ENCODE data around the gene RASGEF1C.

RASGEF1C gene

DNA sequence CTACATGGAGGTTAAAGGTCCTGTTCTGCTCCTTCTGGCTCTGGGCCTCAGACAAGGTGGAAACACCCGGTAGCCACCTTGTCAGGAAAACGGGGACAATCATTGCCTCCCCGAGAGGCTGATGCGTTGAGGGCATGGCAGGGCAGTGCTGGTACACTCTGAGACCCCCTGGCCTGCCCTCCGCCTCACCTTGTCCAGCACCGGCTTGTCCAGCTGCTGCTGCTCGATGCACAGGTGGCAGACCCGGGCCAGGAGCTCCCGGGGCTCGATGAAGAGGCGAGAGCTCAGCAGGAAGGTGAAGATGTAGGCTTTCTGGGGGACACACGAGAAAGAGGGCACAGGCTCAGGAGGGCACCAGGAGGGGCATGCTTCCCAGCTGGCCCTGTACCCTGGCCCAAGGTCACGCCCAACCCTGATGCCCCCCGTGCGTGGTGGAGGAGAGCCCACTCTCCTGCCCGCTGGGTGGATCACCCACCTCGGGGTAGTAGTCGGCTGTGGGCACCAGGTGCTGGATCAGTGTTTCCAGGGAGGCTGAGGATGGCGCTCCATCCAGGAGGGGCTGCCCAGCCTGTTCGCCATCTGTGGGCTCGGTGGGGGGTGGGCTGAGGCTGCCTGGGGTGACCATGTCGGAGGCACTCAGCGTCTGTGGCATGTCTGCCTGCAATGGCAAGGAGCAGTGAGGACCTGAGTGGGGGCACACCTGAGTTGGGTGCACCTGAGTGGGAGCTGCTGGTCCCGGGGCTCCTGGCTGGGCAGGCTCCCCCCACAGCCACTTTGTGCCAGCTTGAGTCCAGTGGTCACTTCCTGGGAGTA is 71.4 kb downstream of the RASGEF1C start:
- TF ChIP-seq CTCF (conservative IDR thresholded peaks at IDR 0.05; ENCODE audit: low read depth, low read length), result no peak
- Histone ChIP-seq H3K36me3 (ENCODE audit: insufficient read depth) (no peaks in the 10 kb centered on the region), H3K27ac (no peak overlapping the region), H3K4me2 (no peak overlapping the region), H3K4me1 (ENCODE audit: low read depth, poor library complexity, severe bottlenecking) (no peaks in the 10 kb centered on the region), H3K9ac (no peak overlapping the region), H3K27me3 (ENCODE audit: insufficient read depth, low read depth) (no peaks in the 10 kb centered on the region), H3K4me3 (IDR thresholded peaks at IDR 0.05; ENCODE audit: insufficient read depth, low read depth, low read length) (no peak overlapping the region), H4K20me1 (ENCODE audit: insufficient read depth) (no peaks in the 10 kb centered on the region), H3K79me2 (ENCODE audit: insufficient read depth, low read depth) (no peaks in the 10 kb centered on the region), H2AFZ (ENCODE audit: low read depth) (no peak overlapping the region)

DNA sequence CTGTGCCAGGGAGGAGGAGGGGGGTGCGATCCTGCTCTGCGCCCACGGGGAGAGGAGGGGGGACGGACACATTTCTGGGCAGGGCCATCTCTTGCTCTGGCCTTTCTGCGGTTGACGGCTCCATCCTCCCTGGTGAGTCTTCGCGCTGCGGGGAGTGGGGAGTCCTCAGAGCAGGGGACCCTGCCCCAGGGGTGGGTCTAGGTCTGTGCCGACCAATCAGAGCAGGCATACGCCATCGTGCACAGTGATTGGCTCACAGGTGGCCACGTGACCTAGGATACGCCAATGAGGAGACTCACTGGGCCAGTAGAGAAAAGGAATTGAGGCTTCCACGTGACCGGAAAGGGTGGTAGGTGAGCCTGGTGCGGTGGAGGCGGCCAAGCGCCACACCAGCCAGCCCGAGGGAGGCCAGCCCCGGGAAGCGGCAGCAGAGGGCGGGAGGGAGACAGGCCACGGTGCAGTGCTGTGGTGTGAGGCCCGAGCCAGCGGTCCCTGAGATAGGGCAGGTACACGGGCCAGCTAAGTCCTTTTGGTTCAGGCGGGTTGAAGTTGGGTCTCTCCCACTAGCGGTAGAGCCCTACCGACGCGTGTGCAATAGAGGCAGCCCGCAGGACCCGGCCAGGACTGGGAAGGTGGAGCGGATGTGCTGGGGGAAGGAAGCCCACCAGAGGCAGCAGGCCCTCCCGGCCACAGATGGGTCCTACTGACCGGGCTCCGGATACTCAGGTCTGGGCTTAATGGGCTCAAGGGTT is 72.2 kb downstream of the RASGEF1C start:
- Histone ChIP-seq H3K4me2 (no peak overlapping the region), H3K4me3 (IDR thresholded peaks at IDR 0.05; ENCODE audit: insufficient read depth, low read depth, low read length) (no peak overlapping the region), H3K36me3 (ENCODE audit: insufficient read depth) (no peaks in the 10 kb centered on the region), H3K4me1 (ENCODE audit: low read depth, poor library complexity, severe bottlenecking) (no peaks in the 10 kb centered on the region), H4K20me1 (ENCODE audit: insufficient read depth) (no peaks in the 10 kb centered on the region), H3K27me3 (ENCODE audit: insufficient read depth, low read depth) (no peaks in the 10 kb centered on the region), H2AFZ (ENCODE audit: low read depth) (no peak overlapping the region), H3K27ac (no peak overlapping the region), H3K9ac (no peak overlapping the region), H3K79me2 (ENCODE audit: insufficient read depth, low read depth) (no peaks in the 10 kb centered on the region)
- TF ChIP-seq CTCF (conservative IDR thresholded peaks at IDR 0.05; ENCODE audit: low read depth, low read length), result no peak

DNA sequence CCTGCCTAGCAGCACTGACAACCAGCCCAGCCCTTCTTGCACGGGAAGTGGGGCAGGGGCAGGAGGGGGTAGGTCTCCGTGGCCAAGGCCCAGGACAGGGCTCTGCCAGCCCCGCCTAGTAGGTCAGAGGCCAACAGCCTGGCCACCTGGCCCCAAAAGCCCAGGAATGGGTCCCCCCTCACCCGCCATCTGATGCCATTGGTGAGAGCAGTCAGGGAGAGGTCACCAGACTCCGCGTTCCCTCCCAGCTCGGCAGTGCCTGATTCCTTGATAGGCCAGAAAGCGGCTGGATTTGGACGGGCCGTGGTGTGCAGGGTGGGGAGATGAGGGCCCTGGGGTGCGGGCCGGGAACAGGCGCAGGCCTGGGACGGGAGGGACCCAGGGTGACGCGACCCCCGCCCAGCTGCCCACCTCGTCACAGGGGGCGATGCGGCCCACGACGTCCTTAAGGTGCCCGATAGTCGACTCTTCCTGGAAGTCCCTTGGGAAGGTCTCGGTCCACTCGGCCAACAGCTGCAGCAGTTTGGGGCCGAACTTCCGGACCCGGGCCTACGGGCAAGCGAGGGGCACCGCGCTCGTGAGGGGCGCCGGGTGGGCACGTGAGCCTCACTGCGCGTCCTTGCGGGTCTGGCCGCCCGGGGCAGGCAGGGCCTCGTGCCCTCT is 72.9 kb downstream of the RASGEF1C start:
- Histone ChIP-seq H3K27ac (no peak overlapping the region), H3K4me2 (no peak overlapping the region), H4K20me1 (ENCODE audit: insufficient read depth) (no peaks in the 10 kb centered on the region), H3K4me1 (ENCODE audit: low read depth, poor library complexity, severe bottlenecking) (no peaks in the 10 kb centered on the region), H3K36me3 (ENCODE audit: insufficient read depth) (no peaks in the 10 kb centered on the region), H3K4me3 (IDR thresholded peaks at IDR 0.05; ENCODE audit: insufficient read depth, low read depth, low read length) (no peak overlapping the region), H3K79me2 (ENCODE audit: insufficient read depth, low read depth) (no peaks in the 10 kb centered on the region), H2AFZ (ENCODE audit: low read depth) (no peak overlapping the region), H3K9ac (no peak overlapping the region), H3K27me3 (ENCODE audit: insufficient read depth, low read depth) (no peaks in the 10 kb centered on the region)
- no peak for TF ChIP-seq CTCF (conservative IDR thresholded peaks at IDR 0.05; ENCODE audit: low read depth, low read length)

DNA sequence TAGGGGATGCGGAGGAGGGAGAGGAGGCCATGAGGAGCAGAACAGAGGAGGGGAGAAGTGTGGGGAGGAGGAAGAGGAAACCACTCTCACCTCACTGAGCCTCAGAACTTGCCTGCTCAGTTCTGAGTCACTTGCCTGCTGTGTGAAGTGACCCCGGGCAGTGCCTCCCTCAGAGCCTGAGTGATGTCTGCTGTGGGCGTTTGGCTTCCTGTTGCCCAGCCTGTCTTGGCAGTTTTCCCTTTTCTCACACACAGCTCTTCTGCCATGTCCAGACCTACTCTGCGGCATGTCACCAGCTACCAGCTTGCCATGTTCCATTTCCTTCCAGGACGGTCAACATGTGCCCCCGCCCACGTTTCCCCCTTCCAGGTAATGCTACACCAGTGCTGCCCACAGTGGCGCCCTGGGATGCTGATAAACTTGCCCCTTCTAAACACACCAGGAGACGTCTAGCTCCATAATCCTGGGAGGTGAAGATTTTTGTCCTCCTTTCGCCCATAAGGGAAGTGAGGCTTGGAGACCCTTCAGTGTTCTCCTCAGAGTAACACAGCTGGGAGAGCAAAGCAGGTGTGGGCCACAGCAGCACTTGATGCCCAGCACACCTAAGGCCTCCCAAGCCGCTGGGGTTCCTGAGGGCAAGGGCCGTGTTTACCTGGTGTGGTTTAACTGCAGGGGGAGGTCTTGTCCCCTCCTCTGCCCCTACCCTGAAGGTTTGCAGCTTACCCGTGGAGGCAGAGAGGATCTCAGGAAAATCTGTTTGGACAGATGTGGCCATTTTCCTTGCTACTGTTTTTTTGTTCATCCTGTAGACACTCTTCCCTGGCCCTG is 73.7 kb downstream of the RASGEF1C start:
- H2AFZ ChIP-seq (ENCODE audit: low read depth), result no peak overlapping the region
- H3K4me1 ChIP-seq (ENCODE audit: low read depth, poor library complexity, severe bottlenecking), result no peaks in the 10 kb centered on the region
- no peak overlapping the region for H3K4me3 ChIP-seq (IDR thresholded peaks at IDR 0.05; ENCODE audit: insufficient read depth, low read depth, low read length)
- no peaks in the 10 kb centered on the region for H4K20me1 ChIP-seq (ENCODE audit: insufficient read depth)
- TF ChIP-seq CTCF (conservative IDR thresholded peaks at IDR 0.05; ENCODE audit: low read depth, low read length), result no peak
- H3K27me3 ChIP-seq (ENCODE audit: insufficient read depth, low read depth), result no peaks in the 10 kb centered on the region
- no peaks in the 10 kb centered on the region for H3K79me2 ChIP-seq (ENCODE audit: insufficient read depth, low read depth)
- no peak overlapping the region for H3K4me2 ChIP-seq
- no peak overlapping the region for H3K27ac ChIP-seq
- no peaks in the 10 kb centered on the region for H3K36me3 ChIP-seq (ENCODE audit: insufficient read depth)
- no peak overlapping the region for H3K9ac ChIP-seq

Data from KMS-11 (cell line).